Activated T-cell treated with anti-CD3 and anti-CD28 coated beads for 48 hours (primary cell): ENCODE measurements around the gene MAGI1.

Source experiments
- DNase-seq: peaks from one replicate; pipeline ENCODE4 v3.0.0-alpha.2; 2020; ENCODE audit warnings: low read depth

Gene MAGI1

GRCh38 chr3:65831733-65832425, 206.8 kb downstream of the MAGI1 start:
- DNase-seq, result no peak

GRCh38 chr3:65830948-65831732, 207.6 kb downstream of the MAGI1 start:
- no peak for DNase-seq

- no peak for DNase-seq
These were observed 209.5 kb downstream of the MAGI1 start for GRCh38 chr3:65829228-65829627.

GRCh38 chr3:65828706-65829105, 210.0 kb downstream of the MAGI1 start:
- no peak for DNase-seq

GRCh38 chr3:65827076-65827475, 211.6 kb downstream of the MAGI1 start:
- no peak for DNase-seq

DNA sequence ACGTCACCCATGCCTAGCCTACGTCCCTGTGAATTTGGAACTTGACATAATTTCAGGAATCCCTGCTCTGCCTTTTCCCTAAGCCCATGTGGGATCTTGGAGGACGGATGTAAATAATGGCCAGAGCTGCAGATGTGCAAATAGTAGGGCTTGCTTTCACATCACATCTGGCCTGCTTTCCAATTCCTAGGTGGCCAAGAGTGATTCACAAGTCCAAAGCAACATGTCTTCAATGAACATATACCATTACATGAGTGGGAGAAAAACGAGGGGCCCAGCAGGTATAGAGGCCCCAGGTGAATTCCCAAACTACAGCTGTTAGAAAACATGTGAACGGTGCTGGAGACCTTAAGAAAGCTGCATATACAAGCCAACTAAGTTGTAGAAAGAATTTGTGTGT, 214.6 kb downstream of the MAGI1 start:
- DNase-seq, result no peak

DNA sequence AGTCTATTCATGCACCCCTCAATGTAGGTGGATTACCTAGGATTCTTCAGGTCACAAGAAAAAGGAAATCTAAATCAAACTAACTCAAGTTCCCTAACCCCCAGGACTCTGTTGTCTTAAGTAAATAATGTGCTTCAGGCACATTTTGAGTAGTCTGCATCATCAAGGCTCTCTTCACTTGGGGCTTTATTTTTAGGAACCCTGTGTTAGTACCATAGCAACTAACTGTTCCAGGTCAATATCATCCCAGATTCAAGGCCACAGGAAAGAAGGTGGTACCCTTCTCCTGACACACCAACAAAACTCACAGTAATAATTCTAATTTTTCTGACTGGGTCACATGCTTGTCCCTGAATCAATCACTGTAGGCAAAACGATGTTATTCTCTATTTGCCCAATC, 218.1 kb downstream of the MAGI1 start:
- no peak for DNase-seq

GRCh38 chr3:65819896-65820295, 218.8 kb downstream of the MAGI1 start:
- no peak for DNase-seq

GRCh38 chr3:65817553-65818126, 221.1 kb downstream of the MAGI1 start:
- no peak for DNase-seq

DNA sequence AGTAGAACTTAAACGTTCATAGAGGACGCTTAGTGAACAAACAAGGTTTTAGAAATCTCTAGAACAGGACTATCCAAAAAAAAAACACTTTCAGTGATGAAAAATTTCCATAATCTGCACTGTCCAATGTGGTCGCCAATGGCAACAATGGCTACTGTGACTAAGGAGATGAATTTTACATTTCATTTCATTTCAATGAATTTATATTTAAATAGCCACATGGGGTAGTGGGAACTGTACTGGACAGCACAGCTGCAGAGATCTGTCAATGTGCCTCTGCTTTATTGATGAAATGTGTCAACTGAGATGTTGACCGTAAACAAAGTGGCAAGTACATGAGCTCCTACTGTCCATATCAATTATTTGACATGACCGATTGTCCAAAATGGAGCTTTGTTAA, 222.5 kb downstream of the MAGI1 start:
- DNase-seq, result no peak

DNA sequence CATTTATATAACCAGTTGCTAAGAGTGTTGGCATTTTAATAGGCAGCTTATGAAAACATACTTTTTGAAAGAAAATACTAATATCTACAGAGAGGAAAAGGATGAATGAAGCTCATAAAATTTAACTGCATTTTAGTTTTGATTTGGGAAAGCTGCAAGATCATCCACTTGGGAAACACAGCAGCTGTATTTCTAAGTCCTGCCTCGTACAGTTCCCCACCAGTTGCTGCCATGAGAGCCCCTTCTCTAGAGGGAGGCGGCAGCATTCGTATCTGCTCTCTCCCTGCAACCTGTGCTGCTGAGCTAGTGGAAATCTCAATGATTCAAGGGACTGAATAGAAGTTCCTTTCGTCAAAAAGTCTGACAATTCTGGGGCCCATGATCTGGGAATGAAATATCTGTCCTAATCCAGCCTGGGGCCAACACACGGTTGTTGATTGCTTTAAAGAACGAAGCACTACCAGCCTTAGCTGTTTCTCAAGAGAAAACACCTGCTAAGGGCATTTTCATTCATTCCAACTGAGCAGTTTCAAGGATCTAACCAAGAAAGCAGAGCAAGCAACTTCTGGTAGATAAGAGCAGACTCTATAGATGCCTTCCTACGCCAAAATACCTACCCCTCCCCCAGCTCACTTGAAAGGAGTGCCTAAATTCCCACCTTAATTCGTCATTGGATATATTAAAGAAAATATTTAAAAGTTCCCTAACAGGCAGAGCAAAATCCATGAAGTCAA, 223.7 kb downstream of the MAGI1 start:
- DNase-seq, result no peak

GRCh38 chr3:65811892-65812291, 226.8 kb downstream of the MAGI1 start:
- no peak for DNase-seq

DNA sequence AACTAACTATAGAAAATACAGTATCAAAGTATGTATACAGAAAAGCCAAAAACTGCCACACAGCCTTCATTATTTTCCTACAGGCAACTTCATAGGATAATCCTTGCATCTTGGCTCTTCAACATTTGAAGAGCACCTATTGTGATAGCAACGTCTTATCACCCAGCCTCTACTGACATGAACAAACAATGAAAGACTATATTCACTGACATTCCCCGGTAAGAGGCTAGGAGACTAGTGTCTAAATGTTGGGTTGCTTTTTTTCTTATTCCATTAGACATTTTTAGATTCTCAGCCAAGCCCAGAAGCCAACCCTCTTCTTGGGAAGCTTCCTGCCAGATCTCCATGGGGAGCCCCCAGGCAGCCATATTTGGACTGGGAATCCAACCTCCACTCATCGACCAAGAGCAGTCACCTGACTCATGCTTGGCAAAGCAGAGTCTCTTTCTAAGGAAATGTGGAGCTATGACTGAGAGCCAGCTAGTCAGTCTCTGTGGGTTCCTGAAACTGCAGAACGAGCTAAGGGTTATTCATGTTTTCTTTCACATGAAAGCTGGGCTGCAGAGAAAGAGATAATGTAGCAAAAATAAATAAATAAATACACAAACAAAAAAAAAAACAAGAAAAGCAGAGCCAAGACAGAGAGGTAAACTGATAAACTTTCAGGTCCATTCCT, 227.5 kb downstream of the MAGI1 start:
- no peak for DNase-seq

- no peak for DNase-seq
These were observed 228.4 kb downstream of the MAGI1 start for GRCh38 chr3:65810302-65810701.

DNA sequence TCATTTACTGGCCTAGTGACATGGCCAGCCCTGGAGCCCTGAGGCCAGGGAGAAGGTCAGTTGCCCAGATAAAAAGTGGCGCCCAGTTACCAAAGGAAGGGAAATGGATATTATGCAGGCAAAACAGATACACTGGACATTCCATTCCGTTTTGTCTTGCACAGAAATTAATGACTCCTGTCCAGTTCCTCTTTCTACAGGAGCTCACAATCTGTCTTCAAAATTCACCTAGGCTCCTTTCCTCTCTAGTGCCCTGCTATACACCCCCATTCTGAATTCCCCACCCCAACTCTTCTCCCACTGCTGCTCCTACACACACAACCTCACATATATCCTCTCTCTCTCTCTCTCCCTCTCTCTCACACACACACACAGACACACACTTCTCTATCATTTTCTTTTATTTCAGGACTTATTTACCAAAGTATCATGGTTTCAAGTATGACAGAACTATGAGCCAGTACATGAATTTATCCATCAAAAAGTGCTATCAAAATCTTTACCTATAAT, 229.0 kb downstream of the MAGI1 start:
- DNase-seq, result no peak

DNA sequence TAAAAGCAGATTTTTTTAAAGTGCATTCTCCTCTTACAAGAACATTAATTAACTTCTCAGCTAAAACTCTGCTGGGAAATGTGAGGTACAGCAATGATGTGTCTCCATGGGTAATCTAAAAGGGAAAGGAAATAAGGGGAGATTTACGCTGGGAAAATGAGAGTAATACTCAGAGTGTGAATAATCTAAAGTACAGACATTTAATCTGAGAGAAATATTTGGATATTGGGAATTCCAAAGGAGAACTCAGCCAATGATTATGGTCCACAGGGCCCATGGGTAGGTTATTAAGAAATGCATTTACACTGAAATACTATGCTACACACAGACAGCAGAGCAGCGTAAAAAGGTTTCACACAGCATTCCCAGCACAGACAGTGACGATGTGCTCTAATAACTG, 229.9 kb downstream of the MAGI1 start:
- no peak for DNase-seq

GRCh38 chr3:65808407-65808806, 230.3 kb downstream of the MAGI1 start:
- DNase-seq, result no peak

- no peak for DNase-seq
These were observed 231.5 kb downstream of the MAGI1 start for GRCh38 chr3:65807225-65807624.

GRCh38 chr3:65806600-65806999, 232.1 kb downstream of the MAGI1 start:
- no peak for DNase-seq

DNA sequence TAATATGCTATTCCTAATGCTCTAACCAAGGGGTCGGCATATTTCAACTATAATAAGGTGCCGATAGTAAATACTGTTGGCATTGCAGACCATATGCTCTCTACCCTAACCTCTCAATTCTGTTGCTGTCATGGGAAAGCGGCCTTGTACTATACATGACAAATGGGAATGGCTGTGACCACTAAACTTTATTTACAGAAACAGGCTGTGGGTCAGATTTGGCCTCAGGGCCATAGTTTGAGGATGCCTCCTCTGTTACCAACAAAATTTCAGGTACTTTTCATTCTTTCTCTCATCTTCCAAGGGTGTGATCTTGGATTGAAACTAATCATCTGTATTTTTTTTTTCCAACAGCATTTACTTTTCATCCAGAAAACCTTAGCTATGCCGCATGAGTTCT, 242.0 kb downstream of the MAGI1 start:
- DNase-seq, result no peak

DNA sequence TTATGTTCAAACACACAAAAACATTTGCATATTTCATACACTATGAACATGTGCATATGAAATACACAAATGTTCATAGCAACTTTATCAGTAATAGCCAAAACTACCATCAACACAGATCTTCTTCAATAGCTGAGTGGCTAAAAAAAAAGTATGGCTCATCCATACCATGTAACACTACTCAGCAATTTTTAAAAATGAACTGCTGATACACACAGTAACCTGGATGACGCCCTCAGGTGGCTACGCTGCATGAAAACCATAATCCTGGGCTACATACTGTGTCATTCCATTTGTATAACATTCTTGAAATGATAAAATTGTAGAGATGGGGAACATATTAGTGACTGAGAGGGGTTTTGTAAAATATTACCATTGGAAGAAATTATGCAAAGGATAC, 243.6 kb downstream of the MAGI1 start:
- DNase-seq, result no peak
